Suprapubic skin (tissue), 3 donors: Measurements from ENCODE around the gene DUOX2.

Experiments
- CTCF ChIP-seq, 2 donors: fragments of 200-600 bp in 1 of 2; fragments of 450-650 bp in 1 of 2; sonication (generic) in 1 of 2; IDR thresholded peaks; one replicate each; pipeline ENCODE4 v1.5.1; 2016 to 2019; ENCODE audit warnings: antibody characterized with exemption in 2 of 2, mild to moderate bottlenecking in 1 of 2, moderate library complexity in 1 of 2
- POLR2AphosphoS5 ChIP-seq, 3 donors: sonication (generic); formaldehyde crosslinking; IDR thresholded peaks; one replicate each; pipeline ENCODE4 v1.6.1; 2017; ENCODE audit warnings: antibody characterized with exemption in 3 of 3

- TF ChIP-seq CTCF (IDR thresholded peaks at IDR 0.05) = peak; percentile 42 to 65
- no peak for TF ChIP-seq POLR2AphosphoS5 (IDR thresholded peaks at IDR 0.05)
These were observed 12.7 kb upstream of the DUOX2 start for GRCh38 chr15:45126535-45127158.
